Glutamatergic neuron (in vitro differentiated cells): ENCODE results near the gene MLLT1. TPM values are rescaled to one million over a fixed set of nuclear protein-coding genes. Genes with fewer than 3 reads are reported as not detected.

Experiments
- DNase-seq: peaks from one replicate; pipeline ENCODE4 v3.0.0; 2022
- H3K27ac Mint-ChIP-seq: one replicate; pipeline ENCODE4 v1.8.0; 2020; ENCODE audit warnings: mild to moderate bottlenecking, mixed read lengths, inconsistent platforms; ENCODE audit not compliant: unreplicated experiment
- H3K27me3 Mint-ChIP-seq: one replicate; pipeline ENCODE4 v1.8.0; 2020; ENCODE audit warnings: mild to moderate bottlenecking, moderate library complexity, mixed read lengths, inconsistent platforms; ENCODE audit not compliant: unreplicated experiment
- H3K36me3 Mint-ChIP-seq: one replicate; pipeline ENCODE4 v1.8.0; 2020; ENCODE audit warnings: mild to moderate bottlenecking, mixed read lengths, inconsistent platforms; ENCODE audit not compliant: unreplicated experiment
- H3K4me1 Mint-ChIP-seq: one replicate; pipeline ENCODE4 v1.8.0; 2020; ENCODE audit warnings: mild to moderate bottlenecking, low read depth, mixed read lengths, inconsistent platforms; ENCODE audit not compliant: unreplicated experiment
- H3K4me3 Mint-ChIP-seq: one replicate; pipeline ENCODE4 v1.8.0; 2020; ENCODE audit warnings: mild to moderate bottlenecking, mixed read lengths, inconsistent platforms; ENCODE audit not compliant: unreplicated experiment
- H3K9me3 Mint-ChIP-seq: one replicate; pipeline ENCODE4 v1.8.0; 2020; ENCODE audit warnings: mild to moderate bottlenecking, moderate library complexity, mixed read lengths, inconsistent platforms; ENCODE audit not compliant: unreplicated experiment
- total RNA-seq: library from RNA; stranded (reverse); fragmentation: NEBNext Ultra II Directional; extraction: Animal tissue kit (Norgen Biotek cat#: 25700); gene quantifications from one replicate; pipeline ENCODE4 v1.2.1, GENCODE V29; 2021; ENCODE audit not compliant: unreplicated experiment
- TF ChIP-seq, protein P1 (sequence below): fragments of 200-600 bp; sonication (generic); IDR thresholded peaks from one replicate; pipeline ENCODE4 v1.5.0; 2021; ENCODE audit not compliant: partially characterized antibody, unreplicated experiment

The MLLT1 gene
- total RNA-seq, 1 donor from 2014 or later = 52.9 TPM

GRCh38 chr19:6298413-6298812, 18.6 kb upstream of the MLLT1 start:
- Mint-ChIP-seq H3K9me3 (peaks cover 6% of the 10 kb centered on the region), H3K36me3 (no peaks in the 10 kb centered on the region), H3K27me3 (peaks cover 4% of the 10 kb centered on the region), H3K27ac (no peak overlapping the region), H3K4me3 (no peak overlapping the region), H3K4me1 (no peaks in the 10 kb centered on the region)
- DNase-seq = no peak
- TF ChIP-seq, protein P1, sequence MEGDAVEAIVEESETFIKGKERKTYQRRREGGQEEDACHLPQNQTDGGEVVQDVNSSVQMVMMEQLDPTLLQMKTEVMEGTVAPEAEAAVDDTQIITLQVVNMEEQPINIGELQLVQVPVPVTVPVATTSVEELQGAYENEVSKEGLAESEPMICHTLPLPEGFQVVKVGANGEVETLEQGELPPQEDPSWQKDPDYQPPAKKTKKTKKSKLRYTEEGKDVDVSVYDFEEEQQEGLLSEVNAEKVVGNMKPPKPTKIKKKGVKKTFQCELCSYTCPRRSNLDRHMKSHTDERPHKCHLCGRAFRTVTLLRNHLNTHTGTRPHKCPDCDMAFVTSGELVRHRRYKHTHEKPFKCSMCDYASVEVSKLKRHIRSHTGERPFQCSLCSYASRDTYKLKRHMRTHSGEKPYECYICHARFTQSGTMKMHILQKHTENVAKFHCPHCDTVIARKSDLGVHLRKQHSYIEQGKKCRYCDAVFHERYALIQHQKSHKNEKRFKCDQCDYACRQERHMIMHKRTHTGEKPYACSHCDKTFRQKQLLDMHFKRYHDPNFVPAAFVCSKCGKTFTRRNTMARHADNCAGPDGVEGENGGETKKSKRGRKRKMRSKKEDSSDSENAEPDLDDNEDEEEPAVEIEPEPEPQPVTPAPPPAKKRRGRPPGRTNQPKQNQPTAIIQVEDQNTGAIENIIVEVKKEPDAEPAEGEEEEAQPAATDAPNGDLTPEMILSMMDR = no peak

GRCh38 chr19:6297202-6297601, 17.4 kb upstream of the MLLT1 start:
- H3K36me3 Mint-ChIP-seq = peaks cover 5% of the 10 kb centered on the region
- TF ChIP-seq, protein P1 = no peak
- no peak overlapping the region for H3K4me3 Mint-ChIP-seq
- peaks cover 3% of the 10 kb centered on the region for H3K27me3 Mint-ChIP-seq
- peaks cover 13% of the 10 kb centered on the region for H3K9me3 Mint-ChIP-seq
- H3K27ac Mint-ChIP-seq = no peak overlapping the region
- DNase-seq = no peak
- no peaks in the 10 kb centered on the region for H3K4me1 Mint-ChIP-seq

- Mint-ChIP-seq H3K4me1 (no peaks in the 10 kb centered on the region), H3K27me3 (no peaks in the 10 kb centered on the region)
These were observed 12.2 kb upstream of the MLLT1 start for GRCh38 chr19:6292006-6292405.

DNA sequence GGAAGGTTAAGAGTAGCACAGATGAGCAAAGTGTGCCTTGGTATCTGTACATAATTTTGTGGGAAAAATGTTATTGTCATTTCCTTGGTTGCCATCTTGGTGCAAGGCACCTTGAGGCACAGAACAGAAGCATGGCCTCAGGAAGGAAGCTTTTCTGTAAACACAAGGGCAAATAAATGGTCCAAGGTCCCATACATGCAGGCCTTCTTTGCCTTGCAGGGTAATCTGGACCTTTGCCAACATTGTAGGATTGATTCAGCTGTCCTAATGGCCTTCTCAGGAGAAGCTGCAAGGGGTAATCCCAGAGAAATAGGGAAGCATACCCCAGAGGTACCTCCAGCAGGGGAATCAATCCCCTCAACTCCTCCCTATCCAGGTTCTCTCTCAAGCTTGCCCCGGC, 9.0 kb upstream of the MLLT1 start:
- TF ChIP-seq, protein P1 = no peak
- Mint-ChIP-seq H3K36me3 (peaks cover 22% of the 10 kb centered on the region), H3K27ac (no peak overlapping the region), H3K9me3 (peaks cover 25% of the 10 kb centered on the region), H3K4me3 (no peak overlapping the region), H3K27me3 (no peaks in the 10 kb centered on the region), H3K4me1 (no peaks in the 10 kb centered on the region)
- no peak for DNase-seq

More at GRCh38 chr19:6292006-6292405, 12.2 kb upstream of the MLLT1 start:
- H3K27ac Mint-ChIP-seq = no peak overlapping the region
- TF ChIP-seq, protein P1 = no peak
- H3K4me3 Mint-ChIP-seq = no peak overlapping the region
- peaks cover 22% of the 10 kb centered on the region for H3K36me3 Mint-ChIP-seq
- peaks cover 21% of the 10 kb centered on the region for H3K9me3 Mint-ChIP-seq
- DNase-seq = no peak

- Mint-ChIP-seq H3K27ac (no peak overlapping the region), H3K9me3 (peaks cover 22% of the 10 kb centered on the region), H3K4me1 (no peaks in the 10 kb centered on the region), H3K36me3 (peaks cover 17% of the 10 kb centered on the region), H3K4me3 (no peak overlapping the region), H3K27me3 (no peaks in the 10 kb centered on the region)
- TF ChIP-seq, protein P1 = no peak
- DNase-seq = no peak
These were observed 7.6 kb upstream of the MLLT1 start for GRCh38 chr19:6287269-6287885.
